ENCODE results near the gene ZFP92. TPM values are rescaled to one million over a fixed set of nuclear protein-coding genes. Genes with fewer than 3 reads are reported as not detected.

ZFP92 gene
- polyA plus RNA-seq, 1 donor (not counting 4 experiments of a cell fraction or from before 2014, with no cell fraction given): 0.64 TPM

- Histone ChIP-seq H3K9me3 (ENCODE audit: control insufficient read depth, low read depth, low read length) (peaks cover 13% of the 10 kb centered on the region), H3K9me1 (ENCODE audit: control insufficient read depth, extremely low read depth, insufficient read depth, low read length) (no peaks in the 10 kb centered on the region), H3K27ac (ENCODE audit: control insufficient read depth, insufficient read depth, low read length) (no peak overlapping the region), H3K4me1 (ENCODE audit: control insufficient read depth, extremely low read depth, insufficient read depth, low read length) (no peaks in the 10 kb centered on the region), H2AFZ (ENCODE audit: control insufficient read depth, low read length) (no peak overlapping the region), H3K27me3 (ENCODE audit: control insufficient read depth, extremely low read depth, insufficient read depth, low read length) (no peaks in the 10 kb centered on the region), H3K36me3 (ENCODE audit: control insufficient read depth in 2 of 2, extremely low read depth in 1 of 2, insufficient read depth in 2 of 2, low read length in 2 of 2) (no peaks in the 10 kb centered on the region), H3K4me2 (ENCODE audit: control insufficient read depth, extremely low read depth, insufficient read depth, low read depth, low read length) (no peak overlapping the region), H3K9ac (ENCODE audit: control insufficient read depth, extremely low read depth, insufficient read depth, low read length) (no peak overlapping the region), H4K20me1 (ENCODE audit: control insufficient read depth, extremely low read depth, insufficient read depth, low read length) (no peaks in the 10 kb centered on the region), H3K79me2 (ENCODE audit: control insufficient read depth, insufficient read depth, low read length) (no peaks in the 10 kb centered on the region), H3K4me3 (ENCODE audit: control insufficient read depth in 2 of 3, extremely low read depth in 1 of 3, insufficient read depth in 2 of 3, low read depth in 1 of 3, low read length in 3 of 3) (no peak overlapping the region)
- FAIRE-seq (no peak), DNase-seq (ENCODE audit: low read depth, low spot score) (no peak)
- TF ChIP-seq CTCF (optimal IDR thresholded peaks at IDR 0.05 in 1 of 3, IDR thresholded peaks at IDR 0.05 in 1 of 3, conservative IDR thresholded peaks at IDR 0.05 in 1 of 3; ENCODE audit: extremely low read depth in 1 of 3, insufficient read depth in 2 of 3, low read length in 3 of 3): no peak
- no peak for TF ChIP-seq EZH2 (IDR thresholded peaks at IDR 0.05; ENCODE audit: low read length)
- dilution Hi-C loops (cut with MboI; ENCODE audit: extremely low pct_ligation_motif_present, low sequenced_read_pairs): no loop called here
Observed at GRCh38 chrX:153379508-153379907, 31.8 kb upstream of the ZFP92 start.

DNA sequence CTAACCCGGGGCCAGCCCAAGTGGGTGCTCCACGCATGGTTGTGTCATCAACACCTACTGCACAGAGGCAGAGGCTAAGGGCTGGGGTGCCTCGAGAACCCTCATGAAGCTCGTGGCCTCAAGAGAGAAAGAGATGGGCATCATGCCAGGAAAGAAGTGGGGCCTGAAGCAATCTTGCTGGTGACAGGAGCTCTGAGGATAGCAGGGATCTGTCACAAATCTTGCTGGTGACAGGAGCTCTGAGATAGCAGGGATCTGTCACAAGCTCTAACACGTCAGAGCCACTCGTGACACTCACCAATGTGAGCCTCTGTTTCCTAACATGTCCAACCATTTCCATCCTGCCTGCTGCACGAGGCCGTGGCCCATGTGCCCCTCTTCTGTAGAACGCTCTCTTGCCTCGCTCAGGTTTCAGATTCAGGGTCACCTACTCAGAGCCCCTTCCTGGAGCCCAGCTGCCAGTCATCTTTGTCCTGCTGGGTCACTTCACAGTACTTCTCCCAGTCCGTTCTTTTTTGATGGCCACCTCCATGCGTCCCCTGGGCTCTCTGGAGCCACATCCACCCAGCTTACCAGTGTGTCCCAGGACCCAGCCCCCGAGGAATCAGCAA lies 31.2 kb upstream of the ZFP92 start:
- Histone ChIP-seq H3K9ac (ENCODE audit: control insufficient read depth, extremely low read depth, insufficient read depth, low read length) (no peak overlapping the region), H3K79me2 (ENCODE audit: control insufficient read depth, insufficient read depth, low read length) (no peaks in the 10 kb centered on the region), H3K27me3 (ENCODE audit: control insufficient read depth, extremely low read depth, insufficient read depth, low read length) (no peaks in the 10 kb centered on the region), H4K20me1 (ENCODE audit: control insufficient read depth, extremely low read depth, insufficient read depth, low read length) (no peaks in the 10 kb centered on the region), H3K27ac (ENCODE audit: control insufficient read depth, insufficient read depth, low read length) (no peak overlapping the region), H3K4me3 (ENCODE audit: control insufficient read depth in 2 of 3, extremely low read depth in 1 of 3, insufficient read depth in 2 of 3, low read depth in 1 of 3, low read length in 3 of 3) (no peak overlapping the region), H3K4me2 (ENCODE audit: control insufficient read depth, extremely low read depth, insufficient read depth, low read depth, low read length) (no peak overlapping the region), H3K9me1 (ENCODE audit: control insufficient read depth, extremely low read depth, insufficient read depth, low read length) (no peaks in the 10 kb centered on the region), H2AFZ (ENCODE audit: control insufficient read depth, low read length) (no peak overlapping the region), H3K36me3 (ENCODE audit: control insufficient read depth in 2 of 2, extremely low read depth in 1 of 2, insufficient read depth in 2 of 2, low read length in 2 of 2) (no peaks in the 10 kb centered on the region), H3K4me1 (ENCODE audit: control insufficient read depth, extremely low read depth, insufficient read depth, low read length) (no peaks in the 10 kb centered on the region), H3K9me3 (ENCODE audit: control insufficient read depth, low read depth, low read length) (peaks cover 13% of the 10 kb centered on the region)
- dilution Hi-C loops (cut with MboI; ENCODE audit: extremely low pct_ligation_motif_present, low sequenced_read_pairs): no loop called here
- FAIRE-seq (no peak), DNase-seq (ENCODE audit: low read depth, low spot score) (no peak)
- no peak for TF ChIP-seq CTCF (optimal IDR thresholded peaks at IDR 0.05 in 1 of 3, IDR thresholded peaks at IDR 0.05 in 1 of 3, conservative IDR thresholded peaks at IDR 0.05 in 1 of 3; ENCODE audit: extremely low read depth in 1 of 3, insufficient read depth in 2 of 3, low read length in 3 of 3)

Measured in keratinocyte (primary cell).